HuH-7.5 (cell line): ENCODE results near the gene HIVEP3.

Source experiments
- DNase-seq: peaks from one replicate; pipeline ENCODE4 v3.0.0; 2011; ENCODE audit warnings: low spot score

The HIVEP3 gene

DNA sequence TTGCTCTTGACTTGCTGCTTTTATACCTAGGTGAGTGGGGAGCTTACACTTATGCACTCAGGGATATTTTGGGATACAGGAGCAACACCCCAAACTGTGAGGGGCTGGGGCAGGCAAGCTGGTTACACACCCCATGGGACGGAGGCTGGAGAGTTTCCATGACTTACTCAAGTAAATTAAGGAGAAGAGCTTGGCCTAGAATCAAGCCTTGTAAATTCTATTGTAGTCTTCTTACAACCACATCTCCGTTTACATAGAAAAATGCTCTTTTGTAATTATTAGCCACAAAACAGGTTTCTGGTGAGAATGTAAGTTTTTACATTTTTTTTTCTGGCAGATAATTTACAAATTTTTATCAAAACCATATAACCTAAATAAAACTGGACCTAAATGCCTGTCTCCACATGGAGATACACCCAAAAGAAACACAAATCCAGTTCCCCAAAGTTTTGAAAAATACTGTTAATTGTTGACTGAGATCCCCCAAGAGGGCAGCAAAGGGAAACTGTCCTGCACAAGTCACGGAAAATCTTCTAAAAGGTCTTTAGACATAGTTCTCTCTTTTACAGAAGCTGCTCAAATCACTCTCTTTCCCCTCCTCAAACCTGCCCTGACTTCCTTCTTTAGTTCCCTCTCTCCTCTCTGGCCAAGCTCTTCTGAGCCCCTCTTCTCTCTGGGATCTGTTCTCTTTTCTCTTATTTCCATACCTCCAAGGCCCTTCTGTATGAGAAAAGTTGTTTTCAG lies 134.0 kb downstream of the HIVEP3 start:
- no peak for DNase-seq

DNA sequence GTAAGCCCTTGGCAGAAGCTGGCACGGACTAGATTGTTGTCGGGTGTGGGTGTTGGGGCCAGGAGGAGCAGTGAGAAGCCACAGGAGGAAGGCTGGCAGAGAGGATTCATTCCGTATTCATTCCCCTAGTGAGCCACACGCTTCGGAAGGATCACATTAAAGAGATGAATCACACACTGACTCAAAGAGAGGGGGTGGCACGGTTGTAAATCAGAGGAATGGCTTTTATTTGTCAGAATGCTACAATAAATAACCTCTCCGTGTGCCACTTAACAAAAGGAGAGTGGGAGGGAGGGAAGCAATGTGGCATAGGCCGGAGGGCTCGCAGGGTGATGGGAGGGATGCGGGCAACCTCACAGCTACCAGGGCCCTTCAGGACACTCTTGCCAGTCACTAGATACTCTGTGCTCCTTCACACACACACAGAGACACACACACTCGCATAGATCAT lies 135.5 kb downstream of the HIVEP3 start:
- no peak for DNase-seq

DNA sequence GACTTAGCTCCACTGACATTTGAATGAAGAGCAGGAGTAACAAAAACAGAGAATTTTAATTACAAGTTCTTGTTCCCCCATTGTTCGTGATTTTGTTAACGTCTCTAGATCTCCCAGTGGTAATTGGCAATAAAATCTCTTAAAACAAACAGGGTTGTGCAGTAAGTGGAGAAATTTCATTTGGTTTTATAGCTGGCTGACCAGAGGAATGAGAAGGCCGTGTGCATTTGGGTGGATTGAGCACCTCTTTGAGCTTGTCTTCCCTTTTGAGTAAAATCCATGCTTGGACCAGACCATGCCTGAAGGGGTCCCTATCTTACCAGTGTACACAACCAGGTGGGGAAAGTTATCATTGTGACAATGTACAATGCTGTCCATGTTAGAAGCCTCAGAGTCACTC lies 137.8 kb downstream of the HIVEP3 start:
- DNase-seq: no peak

DNA sequence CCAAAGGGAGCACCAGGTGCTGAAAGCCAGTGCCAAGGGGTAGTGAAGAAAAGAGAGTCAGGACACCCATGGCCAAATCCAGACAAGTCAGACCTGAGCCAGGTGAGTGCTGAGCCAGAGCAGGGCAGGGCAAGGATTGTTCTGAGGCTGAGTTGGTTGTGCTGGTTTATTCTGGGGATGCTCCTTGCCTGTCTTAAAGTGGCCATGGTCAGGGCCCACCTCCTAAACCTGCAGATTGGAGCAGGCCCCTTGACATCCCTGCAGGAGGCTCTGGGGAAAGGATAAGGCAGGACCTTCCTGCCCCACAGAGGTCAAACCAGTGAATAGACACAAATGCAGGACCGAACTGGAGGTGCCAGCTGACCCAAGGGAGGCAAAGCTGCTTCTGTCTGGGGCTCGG lies 138.4 kb downstream of the HIVEP3 start:
- DNase-seq: no peak

DNA sequence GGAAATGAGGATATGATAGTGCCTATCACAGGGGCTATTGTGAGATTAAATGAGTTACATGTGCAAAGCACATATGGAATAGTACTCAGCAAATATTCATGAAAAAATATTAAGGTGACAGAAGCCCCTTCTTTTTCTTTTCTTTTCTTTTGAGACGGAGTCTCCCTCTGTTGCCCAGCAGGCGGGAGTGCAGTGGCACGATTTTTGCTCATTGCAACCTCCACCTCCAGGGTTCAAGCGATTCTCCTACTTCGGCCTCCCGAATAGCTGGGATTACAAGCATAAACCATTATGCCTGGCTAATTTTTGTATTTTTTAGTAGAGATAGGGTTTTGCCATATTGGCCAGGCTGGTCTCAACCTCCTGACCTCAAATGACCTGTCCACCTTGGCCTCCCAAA lies 139.4 kb downstream of the HIVEP3 start:
- DNase-seq: no peak

DNA sequence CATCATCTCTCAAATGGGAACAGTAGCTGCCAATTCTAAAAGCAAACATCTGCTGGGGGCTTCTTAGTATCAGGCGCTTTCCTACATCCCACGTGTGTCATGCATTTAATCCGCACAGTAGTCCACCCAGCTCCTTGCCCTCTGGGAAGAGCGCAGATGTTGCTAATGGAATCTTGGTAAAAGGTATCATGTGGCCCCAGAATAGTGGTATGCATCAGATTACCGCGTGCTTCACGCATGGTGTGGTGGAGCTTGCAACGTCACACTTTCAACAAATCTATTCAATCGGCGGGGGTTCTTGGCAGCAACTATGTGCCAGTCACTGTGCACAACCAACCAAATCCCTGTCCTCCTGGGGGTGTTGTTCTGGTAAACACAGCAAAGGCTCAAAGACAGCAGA lies 141.0 kb downstream of the HIVEP3 start:
- DNase-seq: no peak

DNA sequence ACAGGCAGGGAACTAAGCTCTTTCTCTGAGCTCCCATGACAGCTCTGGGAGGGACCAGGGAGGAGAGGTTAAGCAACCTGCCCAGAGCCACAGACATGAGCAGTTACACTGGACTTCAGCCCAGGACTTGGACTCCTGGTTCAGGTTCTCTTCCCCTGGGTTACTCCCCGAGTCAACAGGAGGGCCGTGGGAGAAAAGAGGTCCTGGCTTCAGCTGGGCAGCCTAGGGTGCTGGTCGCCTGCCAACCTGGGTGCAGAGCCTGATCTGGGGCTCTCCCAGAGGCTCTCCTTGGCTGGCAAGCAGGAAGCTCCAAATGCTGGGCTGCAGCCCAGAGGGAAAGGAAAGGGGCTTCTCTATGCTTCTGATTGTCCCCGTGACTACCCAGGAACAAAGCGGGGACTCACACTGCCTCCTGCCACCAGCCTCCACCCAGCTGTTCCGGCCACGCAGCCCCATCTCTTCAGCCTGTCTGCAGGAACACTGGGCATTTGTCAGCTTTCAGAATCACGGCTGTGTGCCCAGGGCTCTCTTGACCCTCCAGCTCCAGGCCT lies 141.8 kb downstream of the HIVEP3 start:
- DNase-seq: no peak

DNA sequence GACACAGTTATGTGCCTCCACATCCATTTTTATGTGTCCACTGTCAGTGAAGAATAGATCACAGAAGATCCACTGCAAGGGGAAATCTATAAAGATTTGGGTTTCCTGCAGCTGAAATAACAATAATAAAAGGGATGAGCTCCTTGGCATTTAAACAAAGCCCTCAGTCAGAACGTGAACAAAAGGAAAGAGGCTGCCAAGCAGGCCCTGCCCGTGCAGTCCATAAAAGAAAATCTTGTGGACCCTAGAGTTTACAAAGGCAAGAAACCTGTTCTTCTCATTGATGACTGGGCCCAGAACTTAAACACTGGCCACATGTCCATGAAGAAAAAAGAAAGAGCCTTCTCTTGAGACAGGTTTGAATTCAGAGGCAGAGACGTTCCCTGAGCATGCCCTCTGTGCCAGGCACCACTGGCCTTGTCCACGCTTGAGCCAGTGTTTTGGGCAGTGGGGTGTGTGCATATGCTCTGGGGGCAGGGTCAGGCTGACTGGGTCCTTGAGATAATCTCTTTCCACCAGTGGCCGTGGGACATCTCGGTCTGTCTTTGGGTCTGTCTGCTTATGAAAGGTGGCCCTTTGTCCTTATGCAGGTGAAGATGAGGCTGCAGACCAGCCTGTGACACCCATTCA lies 142.7 kb downstream of the HIVEP3 start:
- no peak for DNase-seq

DNA sequence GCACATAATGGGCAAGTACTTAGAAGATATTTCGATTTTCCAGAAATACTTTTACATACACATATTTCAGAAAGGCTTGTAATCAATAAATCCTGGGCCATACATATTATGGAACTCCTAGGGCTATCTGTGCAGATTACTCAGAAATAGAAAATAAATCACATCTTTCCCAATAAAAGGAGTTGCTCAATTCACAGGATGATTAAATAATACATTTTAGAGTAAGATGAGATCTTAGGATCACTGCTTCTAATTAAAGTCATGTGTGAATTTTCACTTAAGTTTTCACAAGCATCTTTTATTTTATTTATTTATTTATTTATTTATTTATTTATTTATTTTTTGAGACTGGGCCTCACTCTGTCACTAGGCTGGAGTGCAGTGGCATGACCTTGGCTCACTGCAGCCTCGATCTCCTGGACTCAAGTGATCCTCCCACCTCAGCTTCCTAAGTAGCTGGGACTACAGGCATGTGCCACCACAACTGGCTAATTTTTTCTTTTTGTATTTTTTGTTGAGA lies 144.2 kb downstream of the HIVEP3 start:
- no peak for DNase-seq

DNA sequence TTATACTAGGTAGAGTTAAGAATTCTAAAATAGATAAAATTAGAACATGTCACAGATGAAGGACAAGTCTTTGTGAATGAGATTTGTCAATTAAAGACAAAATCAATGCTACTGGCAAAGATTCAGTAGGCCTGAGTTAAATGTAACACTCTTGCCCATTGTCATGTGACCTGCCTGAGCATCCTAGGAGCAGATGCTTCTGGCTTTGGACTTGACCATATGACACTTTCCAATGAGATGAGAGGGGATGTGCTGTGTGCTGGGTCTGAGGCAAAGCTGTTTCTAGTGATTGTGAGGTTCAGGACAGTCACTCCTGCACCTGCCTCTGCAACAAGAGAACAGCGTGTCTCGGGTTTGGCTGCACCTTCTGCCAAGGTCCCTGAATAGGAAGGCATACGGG lies 144.9 kb downstream of the HIVEP3 start:
- DNase-seq: no peak

DNA sequence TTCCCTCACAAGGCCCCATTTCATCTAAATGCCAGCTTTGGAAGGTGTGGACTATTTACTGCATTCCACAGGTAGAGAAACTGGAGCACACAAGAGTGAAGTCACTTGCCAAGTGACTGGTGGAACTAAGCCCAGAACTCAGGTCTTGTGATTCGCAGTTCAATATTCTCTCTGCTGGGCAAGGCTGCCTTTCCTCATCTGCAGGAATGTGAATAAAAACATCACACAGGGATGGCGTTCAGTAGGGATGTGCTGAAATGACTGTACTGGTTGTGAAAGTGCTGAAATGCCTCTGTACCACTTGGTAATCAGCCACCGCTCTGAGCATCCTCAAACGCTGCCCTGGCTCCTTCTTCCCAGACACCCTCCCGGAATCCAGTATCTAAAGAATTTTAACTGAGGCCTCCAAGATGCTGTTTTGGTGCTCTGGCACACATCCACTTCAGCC lies 145.6 kb downstream of the HIVEP3 start:
- DNase-seq: no peak

DNA sequence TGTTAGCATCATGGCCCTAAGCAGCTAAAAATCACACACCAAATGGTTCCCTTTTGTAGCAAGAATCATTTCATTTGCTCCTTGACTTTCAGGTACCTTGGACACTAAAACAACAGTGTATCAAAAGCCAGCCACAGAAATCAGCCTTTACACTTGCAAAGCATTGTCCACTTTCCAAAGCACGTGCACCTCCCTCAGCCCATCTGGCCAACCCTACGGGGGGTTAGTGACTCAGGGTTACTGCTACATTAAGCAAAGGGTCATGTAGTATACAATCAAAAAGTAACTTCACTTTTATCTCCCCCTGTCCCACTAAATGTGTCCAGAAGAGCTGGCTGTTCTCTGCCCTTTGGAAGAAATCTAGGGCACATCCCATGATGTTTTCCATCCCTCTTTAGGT lies 149.7 kb downstream of the HIVEP3 start:
- DNase-seq: no peak

DNA sequence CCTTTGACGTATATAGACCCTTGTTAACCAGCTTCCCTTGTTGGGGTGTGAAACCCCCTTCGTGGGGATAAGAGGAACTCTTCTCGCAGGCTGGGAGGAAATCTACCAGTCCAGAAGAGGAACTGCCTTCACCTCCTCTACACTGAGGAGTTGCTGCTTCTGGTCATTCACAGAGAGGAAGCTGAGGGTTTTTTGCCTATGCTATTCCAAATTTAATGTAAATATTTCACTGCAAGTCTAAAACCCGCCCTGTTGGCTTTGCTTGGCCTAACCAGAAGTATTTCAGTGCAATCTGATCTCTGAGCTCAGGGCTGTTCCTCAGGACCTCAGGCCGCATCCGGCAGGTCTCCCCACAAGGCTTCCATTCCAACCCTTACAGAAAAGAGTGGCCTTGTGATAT lies 150.1 kb downstream of the HIVEP3 start:
- DNase-seq: no peak

DNA sequence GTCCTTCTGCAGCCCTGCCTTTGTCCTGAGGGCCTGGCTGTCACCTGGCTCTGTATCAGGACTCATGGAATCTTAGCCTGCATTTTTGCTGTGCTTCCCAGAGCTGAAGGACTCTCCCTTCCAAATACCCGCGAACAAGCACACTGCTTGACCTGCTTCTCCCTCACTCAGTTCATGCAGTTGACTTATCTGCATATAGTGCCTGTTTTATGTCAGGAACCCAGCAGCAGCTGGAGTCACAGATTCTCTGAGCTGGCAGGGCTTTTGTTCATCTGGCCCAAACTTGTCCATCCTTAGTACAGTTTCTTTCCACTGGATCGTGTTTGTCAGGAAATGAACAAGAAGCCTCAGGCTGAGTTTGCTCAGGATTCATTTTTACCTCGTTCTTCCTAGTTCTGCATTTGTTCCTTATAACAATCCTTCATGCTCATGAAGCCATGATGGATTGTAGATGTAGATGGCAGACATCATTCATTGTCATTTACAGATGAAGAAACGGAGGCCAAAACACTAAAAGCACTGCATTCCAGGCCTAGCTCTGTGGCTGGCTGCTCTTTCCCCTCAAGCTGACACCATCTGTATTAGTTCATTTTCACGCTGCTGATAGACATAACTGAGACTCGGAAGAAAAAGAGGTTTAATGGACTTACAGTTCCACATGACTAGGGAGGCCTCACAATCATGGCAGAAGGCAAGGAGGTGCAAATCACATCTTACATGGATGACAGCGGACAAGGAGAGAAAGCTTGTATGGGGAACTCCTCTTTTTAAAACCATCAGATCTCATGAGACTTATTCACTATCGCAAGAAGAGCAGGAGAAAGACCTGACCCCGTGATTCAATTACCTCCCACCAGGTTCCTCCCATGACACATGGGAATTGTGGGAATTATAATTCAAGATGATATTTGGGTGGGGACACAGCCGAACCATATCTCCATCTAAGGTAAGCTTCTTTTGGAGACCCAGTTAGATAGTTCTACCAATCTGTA lies 150.9 kb downstream of the HIVEP3 start:
- no peak for DNase-seq

DNA sequence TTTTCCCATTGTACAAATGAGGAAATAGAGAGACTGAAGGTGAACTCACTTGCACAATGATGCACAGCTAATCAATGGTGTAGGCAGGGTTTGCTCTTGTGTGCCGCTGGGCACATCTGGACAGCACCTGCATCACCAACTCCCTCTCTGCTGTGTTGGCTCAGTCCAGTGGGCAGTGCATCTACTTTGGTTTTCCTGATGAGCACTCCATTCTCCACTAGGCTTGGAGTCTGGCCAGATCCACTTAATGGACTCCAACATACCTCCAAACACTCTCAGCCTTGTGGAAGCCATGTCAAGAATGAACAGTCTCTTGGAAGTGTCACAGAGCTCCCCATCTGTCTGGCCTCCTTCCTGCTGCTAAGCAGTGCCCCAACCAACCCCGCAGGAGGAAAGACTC lies 152.2 kb downstream of the HIVEP3 start:
- DNase-seq: no peak

DNA sequence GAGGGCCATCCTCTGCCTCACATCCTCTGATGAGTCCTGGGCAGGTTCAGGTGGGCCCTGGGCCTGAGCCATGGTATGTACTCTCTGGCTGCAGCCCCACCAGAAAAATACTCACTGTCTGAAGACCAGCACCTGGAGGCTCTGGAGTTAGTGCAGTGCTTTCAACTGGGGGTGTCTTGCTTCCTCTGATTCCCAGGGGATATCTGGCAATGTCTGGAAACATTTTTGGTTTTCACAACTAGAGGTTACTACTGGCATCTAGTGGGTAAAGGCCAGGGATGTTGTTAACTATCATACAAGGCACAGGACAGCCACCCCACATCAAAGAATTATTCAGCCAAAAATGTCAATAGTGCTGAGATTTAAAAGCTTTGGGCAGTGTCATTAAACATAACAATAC lies 152.7 kb downstream of the HIVEP3 start:
- no peak for DNase-seq

DNA sequence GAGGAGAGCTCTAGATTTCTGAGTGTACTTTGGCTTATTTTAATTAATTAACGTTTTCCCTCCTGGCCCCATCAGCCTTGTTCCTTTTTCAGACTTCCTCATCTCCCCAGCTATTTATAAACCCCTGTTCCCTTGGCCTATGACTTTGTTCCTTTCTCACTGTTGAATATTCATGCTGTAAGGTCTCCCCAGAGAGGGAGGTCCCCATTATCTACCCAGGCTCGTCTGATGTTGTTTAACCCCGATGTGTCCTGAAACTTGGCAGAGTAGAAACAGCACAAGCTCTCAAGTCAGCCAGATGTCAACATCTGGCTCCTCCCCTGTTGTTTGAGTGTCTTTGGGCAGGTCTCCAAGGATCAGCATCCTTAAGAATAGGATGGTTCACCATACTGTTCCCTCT lies 153.6 kb downstream of the HIVEP3 start:
- no peak for DNase-seq

DNA sequence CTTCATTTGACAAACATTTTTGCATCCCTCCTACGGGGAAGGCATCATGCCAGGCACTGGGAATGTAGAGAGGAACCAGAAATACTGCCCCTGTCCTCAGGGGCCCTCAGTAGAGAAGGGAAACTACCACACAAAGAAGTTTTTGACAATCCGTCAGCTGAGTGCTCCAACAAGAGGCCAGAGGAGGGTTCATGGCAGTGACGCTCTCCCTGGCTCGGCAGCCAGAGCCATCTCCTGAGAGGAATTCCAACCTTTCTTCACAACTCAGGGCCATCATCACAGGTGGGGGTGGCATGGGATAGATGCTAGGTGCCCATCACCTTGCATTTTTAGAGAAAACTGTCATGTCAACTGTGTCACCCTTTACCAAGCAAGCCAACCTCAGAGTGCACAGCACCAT lies 154.1 kb downstream of the HIVEP3 start:
- DNase-seq: no peak

DNA sequence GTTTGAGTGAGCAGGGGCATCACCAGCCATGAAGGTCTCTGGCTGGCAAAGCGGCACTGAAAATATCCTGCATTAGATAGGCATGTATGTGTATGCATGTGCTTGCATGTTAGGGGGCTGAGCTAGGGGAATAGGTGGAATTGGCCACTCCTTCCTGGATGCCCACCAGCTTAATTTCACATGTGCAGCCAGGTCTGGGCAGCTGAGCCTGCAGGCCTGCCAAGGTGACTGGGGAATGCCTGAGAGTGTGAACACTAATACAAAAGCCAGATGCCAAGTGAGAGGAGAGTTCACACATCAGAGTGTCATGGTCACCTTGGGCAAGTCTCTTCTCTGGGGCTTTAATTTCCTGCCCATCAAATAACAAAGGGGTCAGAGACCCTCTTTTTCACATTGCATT lies 155.9 kb downstream of the HIVEP3 start:
- no peak for DNase-seq

DNA sequence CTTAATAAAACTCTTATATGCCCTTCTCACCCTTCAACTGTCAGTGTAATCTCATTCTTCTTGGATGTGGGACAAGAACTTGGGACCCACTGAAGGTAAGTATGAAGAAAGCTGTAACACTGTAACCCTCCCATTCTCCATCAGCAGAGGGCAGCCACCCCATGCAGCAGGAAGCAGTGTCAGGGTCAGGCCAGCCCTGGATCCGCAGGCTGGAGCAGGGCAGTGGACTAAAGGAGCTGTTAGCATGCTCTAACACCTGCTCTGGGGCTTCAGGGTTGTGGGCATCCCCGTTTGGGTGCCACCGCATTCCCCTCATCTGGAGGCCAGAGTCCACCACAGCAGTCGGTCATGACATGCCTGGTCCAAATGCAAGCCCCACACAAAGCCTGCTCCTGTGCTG lies 156.5 kb downstream of the HIVEP3 start:
- no peak for DNase-seq

DNA sequence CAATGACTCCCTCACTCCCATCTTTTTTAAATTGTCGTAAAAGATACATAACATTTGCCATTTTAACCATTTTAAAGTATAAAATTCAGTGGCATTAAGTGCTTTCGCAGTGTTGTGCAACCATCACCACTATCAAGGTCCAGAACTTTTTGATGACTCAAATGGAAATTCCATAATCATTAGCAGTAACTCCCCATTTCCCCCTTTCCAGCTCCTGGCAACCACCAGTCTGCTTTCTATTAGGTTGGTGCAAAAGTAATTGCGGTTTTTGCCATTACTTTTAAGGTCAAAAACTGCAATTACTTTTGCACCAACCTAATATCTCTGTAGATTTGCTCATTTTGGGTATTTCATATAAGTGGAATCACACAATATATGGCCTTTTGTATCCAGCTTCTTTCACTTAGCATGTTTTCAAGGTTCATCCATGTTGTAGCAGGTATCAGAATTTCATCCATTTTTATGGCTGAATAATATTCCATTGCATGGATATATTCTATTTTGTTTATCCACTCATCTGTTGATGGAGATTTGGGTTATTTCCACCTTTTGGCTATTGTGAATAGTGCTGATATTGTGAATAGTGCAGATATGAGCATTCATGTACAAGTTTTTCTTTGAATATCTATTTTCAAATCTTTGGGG lies 159.7 kb downstream of the HIVEP3 start:
- no peak for DNase-seq

DNA sequence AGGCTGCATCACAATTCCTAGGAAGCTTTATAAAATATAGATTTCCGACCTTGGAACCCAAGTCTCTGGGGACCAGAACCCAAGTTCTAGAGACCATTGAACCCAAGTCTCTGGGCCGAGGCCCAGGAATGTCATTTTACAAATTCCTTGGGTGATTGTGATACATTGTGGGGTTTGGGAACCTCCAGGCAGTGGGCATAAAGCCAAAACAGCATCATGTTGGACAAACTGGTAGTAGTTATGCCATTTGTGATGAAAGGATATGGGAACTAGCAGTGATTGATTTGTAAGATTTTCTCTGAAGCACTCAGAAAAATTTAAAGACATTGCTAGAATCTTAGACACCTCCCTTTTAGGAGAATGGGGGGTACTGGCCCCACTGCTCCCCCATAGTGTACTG lies 160.2 kb downstream of the HIVEP3 start:
- DNase-seq: no peak
